SK-N-SH treated with all-trans-retinoic acid at 6 μM for 48 hours (cell line): ENCODE results near the gene THOC2.
"Not testable (repeated sequence)": the region's sequence is repeated elsewhere in the genome, so short reads cannot be mapped to it uniquely, and the experiment has no call there.

Source experiments
- BACH2 ChIP-seq: fragments of 250-450 bp; sonication (Bioruptor Pico); IDR thresholded peaks from 2 replicates; pipeline ENCODE4 v1.9.0; 2021; ENCODE audit warnings: mild to moderate bottlenecking, borderline replicate concordance
- CREB5 ChIP-seq: fragments of 250-450 bp; sonication (Bioruptor Pico); IDR thresholded peaks from 2 replicates; pipeline ENCODE4 v1.5.1; 2020; ENCODE audit warnings: low read depth, mild to moderate bottlenecking, moderate library complexity
- GLIS3 ChIP-seq: fragments of 250-450 bp; sonication (Bioruptor Pico); IDR thresholded peaks from 2 replicates; pipeline ENCODE4 v1.5.0; 2020; ENCODE audit warnings: mild to moderate bottlenecking, moderate library complexity
- ISL1 ChIP-seq: fragments of 250-450 bp; sonication (Bioruptor Pico); IDR thresholded peaks from 2 replicates; pipeline ENCODE4 v2.1.2; 2022; ENCODE audit warnings: mild to moderate bottlenecking, moderate library complexity
- PATZ1 ChIP-seq: fragments of 250-450 bp; sonication (Bioruptor Pico); IDR thresholded peaks from 2 replicates; pipeline ENCODE4 v1.8.0; 2020; ENCODE audit warnings: mild to moderate bottlenecking, moderate library complexity, borderline replicate concordance
- PPARA ChIP-seq: fragments of 250-450 bp; sonication (Bioruptor Pico); IDR thresholded peaks from 2 replicates; pipeline ENCODE4 v1.5.0; 2020; ENCODE audit warnings: mild to moderate bottlenecking, borderline replicate concordance
- TCF4 ChIP-seq: fragments of 250-450 bp; sonication (Bioruptor Pico); IDR thresholded peaks from 2 replicates; pipeline ENCODE4 v1.8.0; 2021; ENCODE audit warnings: mild to moderate bottlenecking, moderate library complexity, borderline replicate concordance
- TSHZ2 ChIP-seq: fragments of 250-450 bp; sonication (Bioruptor Pico); IDR thresholded peaks from 2 replicates; pipeline ENCODE4 v1.5.0; 2020; ENCODE audit warnings: mild to moderate bottlenecking, moderate library complexity
- ZFP3 ChIP-seq: fragments of 250-450 bp; sonication (Bioruptor Pico); IDR thresholded peaks from 2 replicates; pipeline ENCODE4 v1.5.0; 2020; ENCODE audit warnings: mild to moderate bottlenecking, moderate library complexity
- ZFP30 ChIP-seq: fragments of 450-650 bp; formaldehyde crosslinking; IDR thresholded peaks from 2 replicates; pipeline ENCODE4 v1.5.0; 2022; ENCODE audit warnings: mild to moderate bottlenecking, moderate library complexity
- ZNF565 ChIP-seq: fragments of 450-650 bp; formaldehyde crosslinking; conservative IDR thresholded peaks from 2 replicates; pipeline ENCODE4 v1.5.0; 2020; ENCODE audit warnings: low read depth, mild to moderate bottlenecking, moderate library complexity
- ZNF70 ChIP-seq: fragments of 450-650 bp; formaldehyde crosslinking; IDR thresholded peaks from 2 replicates; pipeline ENCODE4 v1.5.0; 2020; ENCODE audit warnings: mild to moderate bottlenecking, moderate library complexity

GRCh38 chrX:123734079-123734478 is 1.2 kb upstream of the THOC2 start:
- not testable (repeated sequence) for TF ChIP-seq TSHZ2 (CRISPR knock-in tag); PATZ1 (CRISPR knock-in tag); TCF4 (CRISPR knock-in tag); ZFP3 (CRISPR knock-in tag); GLIS3; CREB5; PPARA (CRISPR knock-in tag); BACH2; ISL1 (CRISPR knock-in tag); ZFP30 (CRISPR knock-in tag); ZNF565 (CRISPR knock-in tag); ZNF70 (CRISPR knock-in tag)
